ENCODE measurements around the gene SALL1. TPM values are rescaled to one million over a fixed set of nuclear protein-coding genes. Genes with fewer than 3 reads are reported as not detected.

Gene SALL1
- total RNA-seq, 1 donor from 2014 or later: not detected

- Histone ChIP-seq H3K4me3 (ENCODE audit: low read depth, low read length) (no peak overlapping the region), H3K36me3 (ENCODE audit: control insufficient read depth, insufficient read depth, low read length) (no peaks in the 10 kb centered on the region), H3K27me3 (ENCODE audit: control insufficient read depth, insufficient read depth, low read length) (no peaks in the 10 kb centered on the region)
- DNase-seq (ENCODE audit: low read depth) (no peak), FAIRE-seq (no peak)
- TF ChIP-seq CTCF (IDR thresholded peaks at IDR 0.05; ENCODE audit: insufficient read depth, low read length, severe bottlenecking): no peak
These were observed 12.9 kb downstream of the SALL1 start for GRCh38 chr16:51138178-51138577.

DNA sequence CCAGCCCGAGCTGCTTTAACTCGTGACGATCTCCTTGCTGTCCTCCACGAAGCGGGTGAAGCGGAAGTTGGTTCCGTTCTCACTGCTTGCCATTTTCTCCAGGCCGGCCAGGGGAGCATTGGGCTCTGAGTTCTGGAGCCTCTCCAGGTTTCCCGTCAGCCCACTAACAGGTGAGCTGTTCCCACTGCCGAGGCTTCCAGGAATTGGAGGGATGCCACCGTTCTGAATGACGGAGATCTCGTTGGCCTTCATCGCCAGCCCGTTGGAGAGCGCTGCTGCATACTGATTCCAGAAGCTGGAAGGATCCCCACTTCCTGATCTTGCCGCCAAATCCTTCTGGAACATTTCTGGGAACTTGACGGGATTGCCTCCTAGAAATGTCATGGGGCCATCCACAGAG, 14.0 kb downstream of the SALL1 start:
- no peaks in the 10 kb centered on the region for H3K27me3 ChIP-seq (ENCODE audit: control insufficient read depth, insufficient read depth, low read length)
- DNase-seq (ENCODE audit: low read depth) (no peak), FAIRE-seq (no peak)
- H3K36me3 ChIP-seq (ENCODE audit: control insufficient read depth, insufficient read depth, low read length): no peaks in the 10 kb centered on the region
- TF ChIP-seq CTCF (IDR thresholded peaks at IDR 0.05; ENCODE audit: insufficient read depth, low read length, severe bottlenecking): no peak
- H3K4me3 ChIP-seq (ENCODE audit: low read depth, low read length): no peak overlapping the region

GRCh38 chr16:51134876-51135275, 16.2 kb downstream of the SALL1 start:
- no peak for TF ChIP-seq CTCF (IDR thresholded peaks at IDR 0.05; ENCODE audit: insufficient read depth, low read length, severe bottlenecking)
- H3K27me3 ChIP-seq (ENCODE audit: control insufficient read depth, insufficient read depth, low read length): no peaks in the 10 kb centered on the region
- no peaks in the 10 kb centered on the region for H3K36me3 ChIP-seq (ENCODE audit: control insufficient read depth, insufficient read depth, low read length)
- FAIRE-seq: no peak
- no peak for DNase-seq (ENCODE audit: low read depth)
- H3K4me3 ChIP-seq (ENCODE audit: low read depth, low read length): no peak overlapping the region

- no peak for TF ChIP-seq CTCF (IDR thresholded peaks at IDR 0.05; ENCODE audit: insufficient read depth, low read length, severe bottlenecking)
- FAIRE-seq: no peak
- Histone ChIP-seq H3K27me3 (ENCODE audit: control insufficient read depth, insufficient read depth, low read length) (no peaks in the 10 kb centered on the region), H3K36me3 (ENCODE audit: control insufficient read depth, insufficient read depth, low read length) (no peaks in the 10 kb centered on the region), H3K4me3 (ENCODE audit: low read depth, low read length) (no peak overlapping the region)
- no peak for DNase-seq (ENCODE audit: low read depth)
These were observed 16.7 kb downstream of the SALL1 start for GRCh38 chr16:51134269-51134812.

DNA sequence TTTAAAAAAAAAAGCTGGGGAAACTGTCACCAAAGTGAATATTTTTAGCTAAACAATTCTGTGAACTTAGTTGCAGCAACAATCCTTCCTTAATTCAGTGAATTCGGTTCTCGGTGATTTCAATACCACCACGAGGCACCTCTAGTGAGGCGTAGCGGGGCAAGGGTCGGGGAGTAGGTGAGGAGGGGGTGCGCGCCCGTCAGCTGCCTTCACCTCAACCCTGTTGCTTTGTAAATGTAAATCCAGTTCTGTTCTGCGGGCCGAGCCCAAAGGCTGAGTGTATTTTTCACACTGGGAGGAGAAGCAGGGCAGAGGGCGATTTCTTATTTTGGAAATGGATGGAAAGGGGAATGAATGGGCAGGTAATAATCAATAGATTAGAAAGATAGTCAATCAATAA, 17.4 kb downstream of the SALL1 start:
- Histone ChIP-seq H3K4me3 (ENCODE audit: low read depth, low read length) (no peak overlapping the region), H3K27me3 (ENCODE audit: control insufficient read depth, insufficient read depth, low read length) (no peaks in the 10 kb centered on the region), H3K36me3 (ENCODE audit: control insufficient read depth, insufficient read depth, low read length) (no peaks in the 10 kb centered on the region)
- FAIRE-seq (no peak), DNase-seq (ENCODE audit: low read depth) (no peak)
- no peak for TF ChIP-seq CTCF (IDR thresholded peaks at IDR 0.05; ENCODE audit: insufficient read depth, low read length, severe bottlenecking)

GRCh38 chr16:51133183-51133582, 17.9 kb downstream of the SALL1 start:
- no peak for FAIRE-seq
- Histone ChIP-seq H3K27me3 (ENCODE audit: control insufficient read depth, insufficient read depth, low read length) (no peaks in the 10 kb centered on the region), H3K4me3 (ENCODE audit: low read depth, low read length) (no peak overlapping the region), H3K36me3 (ENCODE audit: control insufficient read depth, insufficient read depth, low read length) (no peaks in the 10 kb centered on the region)
- no peak for DNase-seq (ENCODE audit: low read depth)
- no peak for TF ChIP-seq CTCF (IDR thresholded peaks at IDR 0.05; ENCODE audit: insufficient read depth, low read length, severe bottlenecking)
